Stimulated activated CD8-positive, alpha-beta memory T cell treated with anti-CD3 and anti-CD28 coated beads, Interleukin-4, amount 100 ng/mL, for 1 hour (primary cell): ENCODE results near the gene OR10H4.
"Not testable (repeated sequence)": the region's sequence is repeated elsewhere in the genome, so short reads cannot be mapped to it uniquely, and the experiment has no call there.

Experiments
- DNase-seq, 2 donors: peaks; one replicate each; pipeline ENCODE4 v3.0.0-alpha.2; 2020; ENCODE audit warnings: low read depth in 2 of 2, low spot score in 1 of 2

OR10H4 gene, protein sequence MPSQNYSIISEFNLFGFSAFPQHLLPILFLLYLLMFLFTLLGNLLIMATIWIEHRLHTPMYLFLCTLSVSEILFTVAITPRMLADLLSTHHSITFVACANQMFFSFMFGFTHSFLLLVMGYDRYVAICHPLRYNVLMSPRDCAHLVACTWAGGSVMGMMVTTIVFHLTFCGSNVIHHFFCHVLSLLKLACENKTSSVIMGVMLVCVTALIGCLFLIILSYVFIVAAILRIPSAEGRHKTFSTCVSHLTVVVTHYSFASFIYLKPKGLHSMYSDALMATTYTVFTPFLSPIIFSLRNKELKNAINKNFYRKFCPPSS

DNA sequence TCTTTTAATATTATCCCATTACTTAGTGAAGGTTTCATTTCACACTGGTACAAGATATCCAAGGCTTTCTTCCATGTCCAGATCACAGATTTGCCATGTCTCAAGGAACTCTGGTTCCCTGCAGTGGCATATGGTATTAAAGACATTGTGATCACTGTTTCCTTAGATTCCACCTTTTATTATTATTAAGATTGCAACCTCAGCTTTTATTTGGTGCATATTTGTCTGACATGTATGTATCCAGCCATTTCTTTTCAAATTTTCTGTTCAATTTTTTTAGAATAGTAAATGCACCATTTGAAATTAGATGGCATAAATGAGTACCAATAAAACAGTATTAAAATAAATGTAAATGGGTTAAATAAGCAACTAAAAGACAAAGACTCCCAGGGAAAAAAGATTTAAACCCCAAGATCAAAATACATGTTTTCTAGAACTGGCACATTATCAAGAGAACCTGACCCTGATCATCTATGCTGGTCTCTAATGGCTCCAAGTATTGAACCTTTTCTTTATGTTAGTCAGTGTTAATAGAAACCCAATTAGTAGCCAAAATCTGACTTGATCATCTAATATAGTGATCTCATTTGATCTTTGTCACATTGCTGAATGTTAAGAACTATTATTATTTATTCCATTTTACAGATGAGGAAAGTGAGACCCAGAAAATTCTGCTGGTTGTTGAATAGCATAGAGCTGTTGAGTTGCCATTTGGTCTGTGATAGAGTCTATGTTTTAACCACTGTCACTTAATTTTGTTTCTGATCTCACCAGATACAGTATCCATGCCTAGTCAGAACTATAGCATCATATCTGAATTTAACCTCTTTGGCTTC, at the start of gene OR10H4:
Gene OR10H4 (plus strand): TSS at position 786 of the 836 bp plus-strand sequence. CDS start 0 bp downstream, at position 786.
- no peak for DNase-seq

DNA sequence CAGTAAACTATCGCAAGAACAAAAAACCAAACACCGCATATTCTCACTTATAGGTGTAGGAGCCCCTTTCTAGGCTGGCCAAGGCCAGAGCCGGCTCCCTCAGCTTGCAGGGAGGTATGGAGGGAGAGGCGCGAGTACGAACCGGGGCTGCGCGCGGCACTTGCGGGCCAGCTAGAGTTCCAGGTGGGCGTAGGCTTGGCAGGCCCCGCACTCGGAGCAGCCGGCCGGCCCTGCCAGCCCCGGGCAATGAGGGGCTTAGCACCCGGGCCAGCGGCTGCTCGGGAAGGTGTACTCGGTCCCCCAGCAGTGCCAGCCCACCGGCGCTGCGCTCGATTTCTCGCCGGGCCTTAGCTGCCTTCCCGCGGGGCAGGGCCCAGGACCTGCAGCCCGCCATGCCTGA, 49.2 kb upstream of the OR10H4 start:
- not testable (repeated sequence) for DNase-seq

DNA sequence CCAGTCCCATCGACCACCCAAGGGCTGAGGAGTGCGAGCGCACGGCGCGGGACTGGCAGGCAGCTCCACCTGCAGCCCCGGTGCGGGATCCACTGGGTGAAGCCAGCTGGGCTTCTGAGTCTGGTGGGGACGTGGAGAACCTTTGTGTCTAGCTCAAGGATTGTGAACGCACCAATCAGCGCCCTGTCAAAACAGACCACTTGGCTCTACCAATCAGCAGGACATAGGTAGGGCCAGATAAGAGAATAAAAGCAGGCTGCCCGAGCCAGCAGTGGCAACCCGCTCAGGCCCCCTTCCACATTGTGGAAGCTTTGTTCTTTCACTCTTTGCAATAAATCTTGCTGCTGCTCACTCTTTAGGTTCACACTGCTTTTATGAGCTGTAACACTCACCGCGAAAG, 48.8 kb upstream of the OR10H4 start:
- not testable (repeated sequence) for DNase-seq

DNA sequence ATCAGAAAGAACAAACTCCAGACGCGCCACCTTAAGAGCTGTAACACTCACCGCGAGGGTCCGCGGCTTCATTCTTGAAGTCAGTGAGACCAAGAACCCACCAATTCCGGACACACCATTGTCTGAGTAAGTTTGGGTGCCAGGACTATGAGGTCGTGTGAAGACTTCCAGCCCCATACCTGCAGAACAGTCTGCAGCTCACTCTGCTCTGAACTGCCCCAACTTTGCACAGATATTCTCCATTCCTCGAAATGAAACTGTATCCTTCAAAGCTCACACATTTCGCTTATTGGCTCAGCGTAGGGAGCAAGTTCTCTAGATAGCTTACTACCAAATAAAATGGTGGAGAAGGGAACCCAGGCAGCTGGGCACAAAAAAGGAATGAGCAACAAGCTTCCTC, 48.3 kb upstream of the OR10H4 start:
- no peak for DNase-seq

DNA sequence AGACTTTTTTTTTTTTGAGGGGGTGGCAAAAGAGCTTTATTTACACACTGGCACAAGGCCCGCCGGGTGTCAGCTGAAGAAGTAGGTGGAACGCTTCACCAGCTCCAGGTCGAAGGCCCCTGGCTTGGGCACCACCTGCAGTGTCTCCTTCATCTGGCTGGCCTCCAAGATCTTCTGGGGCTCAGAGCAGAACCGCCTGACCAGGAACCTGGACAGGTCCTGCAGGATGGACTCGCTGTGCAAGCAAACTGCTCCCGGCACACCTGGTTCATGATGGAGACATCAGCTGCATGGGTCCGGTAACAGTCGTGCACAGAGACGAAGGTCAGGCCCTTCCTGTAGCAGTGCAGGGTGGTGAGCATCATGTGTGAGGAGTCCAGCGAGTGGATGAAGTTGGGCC, 46.6 kb upstream of the OR10H4 start:
- DNase-seq, result no peak

DNA sequence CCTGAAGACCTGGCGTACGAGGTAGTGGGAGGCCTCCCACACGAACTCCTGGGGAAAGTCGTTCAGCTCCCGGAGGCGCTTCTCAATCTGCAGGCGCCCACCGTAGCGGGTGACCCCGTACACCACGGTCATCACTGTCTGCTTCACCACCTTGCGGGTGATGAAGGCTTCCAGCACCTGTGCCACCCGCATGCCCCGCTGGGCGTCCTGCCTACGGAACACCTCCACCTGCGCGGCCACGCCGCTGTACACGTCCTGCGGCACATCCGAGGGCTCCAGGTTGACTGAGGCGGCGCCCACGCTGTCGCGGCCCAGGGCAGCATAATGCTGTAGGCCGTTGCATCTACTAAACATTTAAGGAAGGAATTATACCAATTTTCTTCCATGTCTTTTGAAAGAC, 45.9 kb upstream of the OR10H4 start:
- DNase-seq, result not testable (repeated sequence)

DNA sequence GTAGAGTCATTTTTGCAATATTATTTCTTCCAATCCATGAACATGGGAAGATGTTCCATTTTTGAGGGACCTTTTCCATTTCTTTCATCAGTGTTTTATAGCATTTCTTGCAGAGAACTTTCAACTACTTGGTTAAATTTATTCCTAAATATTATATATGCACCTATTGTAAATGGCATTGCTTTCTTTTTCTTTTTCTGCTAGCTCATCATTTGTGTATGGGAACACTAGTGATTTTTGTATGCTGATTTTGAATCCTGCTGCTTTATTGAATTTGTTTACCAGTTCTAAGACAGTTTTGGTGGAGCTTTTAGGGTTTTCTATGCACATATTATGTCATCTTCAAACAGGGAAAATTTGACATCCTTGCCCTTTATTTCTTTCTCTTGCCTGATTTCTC, 43.8 kb upstream of the OR10H4 start:
- no peak for DNase-seq

DNA sequence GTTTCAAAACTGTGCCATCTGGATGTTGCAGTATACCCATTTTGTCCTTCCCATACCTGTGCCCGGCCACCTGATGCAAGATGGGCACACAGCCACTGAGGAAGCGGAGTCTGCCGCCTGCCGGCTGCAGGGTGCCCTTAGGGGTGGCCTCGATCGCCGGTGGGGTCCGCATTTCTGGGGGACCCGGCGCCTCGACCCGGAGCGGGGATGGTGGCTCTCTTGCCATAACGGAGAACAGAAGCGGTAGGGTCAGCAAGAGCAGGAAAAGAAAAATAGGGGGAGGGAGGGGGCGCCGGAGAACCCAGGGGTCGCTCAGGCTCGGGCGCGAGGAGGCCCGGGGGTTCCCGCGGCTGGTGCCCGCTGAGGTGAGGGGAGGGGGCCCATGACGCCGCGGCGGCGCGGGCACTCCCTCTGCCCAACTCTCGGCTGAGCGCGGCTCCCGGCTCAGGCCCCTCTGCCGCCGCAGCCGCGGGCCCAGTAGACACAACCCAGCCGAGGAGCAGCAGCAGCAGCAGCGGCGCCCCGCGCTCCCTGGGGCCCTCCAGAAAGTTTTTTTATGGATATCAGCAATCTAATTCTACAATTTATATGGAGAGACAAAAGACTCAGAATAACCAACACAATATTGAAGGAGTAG, 37.1 kb upstream of the OR10H4 start:
- no peak for DNase-seq

DNA sequence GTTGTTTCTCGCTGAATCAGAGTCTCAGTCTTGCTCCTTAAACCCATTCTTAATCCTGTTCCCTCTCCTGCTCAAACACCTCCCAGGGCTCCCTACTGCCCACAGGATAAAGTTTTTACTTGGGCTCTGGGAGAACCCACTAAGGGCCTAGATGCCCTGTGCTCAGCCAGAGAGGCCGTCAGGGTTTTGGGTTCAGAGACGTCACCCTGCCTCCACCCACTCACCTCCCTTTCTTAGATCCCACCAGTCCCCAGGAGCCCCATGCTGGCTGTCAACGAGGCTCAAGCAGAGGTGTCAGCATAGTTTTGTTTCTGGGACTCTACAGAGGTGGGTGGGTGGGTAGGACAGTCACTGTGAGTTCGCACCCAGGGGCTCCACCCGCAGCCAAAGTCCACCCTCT, 35.4 kb upstream of the OR10H4 start:
- DNase-seq, result no peak

DNA sequence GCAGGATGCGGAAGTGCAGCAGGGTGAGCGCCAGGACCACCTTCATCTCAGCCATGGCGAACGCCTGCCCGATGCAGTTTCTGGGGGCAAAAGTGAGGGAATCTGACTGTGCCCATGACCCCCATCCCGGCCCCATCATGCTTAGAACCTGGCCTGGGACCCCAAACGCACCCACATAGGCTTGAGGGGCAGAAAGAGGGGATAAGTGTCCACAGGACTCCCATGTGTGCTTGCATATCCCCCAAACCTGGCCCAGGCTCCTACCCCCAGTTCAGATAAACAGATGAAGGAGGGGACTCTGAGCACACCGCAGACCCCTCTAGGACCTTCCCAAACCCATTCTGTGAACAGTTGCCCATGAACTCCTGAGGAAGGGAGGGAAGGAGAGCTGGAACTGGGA, 35.0 kb upstream of the OR10H4 start:
- no peak for DNase-seq

DNA sequence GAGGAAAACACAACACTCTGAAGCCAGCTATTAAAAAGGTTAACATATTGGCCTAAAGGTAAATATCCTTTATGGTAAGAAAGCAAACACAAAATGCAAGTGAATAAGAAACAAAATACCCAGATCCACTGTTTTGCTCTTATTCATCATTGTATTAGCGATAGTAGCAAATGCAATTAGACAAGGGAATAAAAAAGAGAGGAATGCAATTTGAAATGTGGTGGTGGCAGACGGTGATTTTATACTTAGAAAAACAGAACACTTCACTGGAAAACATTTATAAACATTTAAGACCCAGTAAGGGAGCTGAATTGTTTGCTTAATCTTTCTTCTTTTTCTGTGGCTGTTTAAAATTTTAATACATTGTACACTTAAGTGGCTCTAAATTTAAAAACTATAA, 33.7 kb upstream of the OR10H4 start:
- no peak for DNase-seq

DNA sequence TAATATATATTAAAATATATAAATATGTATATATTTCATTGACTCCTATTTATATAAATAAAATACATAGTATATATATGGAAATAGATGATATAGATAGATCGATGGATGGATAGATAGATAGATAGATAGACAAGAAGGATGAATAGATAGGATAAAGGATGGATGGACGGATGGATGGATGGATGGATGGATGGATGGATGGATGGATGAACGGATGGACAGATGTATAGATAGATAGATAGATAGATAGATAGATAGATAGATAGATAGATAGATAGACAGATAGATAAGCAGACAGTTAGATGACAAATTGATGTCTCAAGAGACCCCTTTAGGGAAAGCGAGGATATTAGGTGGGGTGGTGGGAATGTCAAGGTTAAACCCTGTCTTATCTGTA, 29.6 kb upstream of the OR10H4 start:
- no peak for DNase-seq

DNA sequence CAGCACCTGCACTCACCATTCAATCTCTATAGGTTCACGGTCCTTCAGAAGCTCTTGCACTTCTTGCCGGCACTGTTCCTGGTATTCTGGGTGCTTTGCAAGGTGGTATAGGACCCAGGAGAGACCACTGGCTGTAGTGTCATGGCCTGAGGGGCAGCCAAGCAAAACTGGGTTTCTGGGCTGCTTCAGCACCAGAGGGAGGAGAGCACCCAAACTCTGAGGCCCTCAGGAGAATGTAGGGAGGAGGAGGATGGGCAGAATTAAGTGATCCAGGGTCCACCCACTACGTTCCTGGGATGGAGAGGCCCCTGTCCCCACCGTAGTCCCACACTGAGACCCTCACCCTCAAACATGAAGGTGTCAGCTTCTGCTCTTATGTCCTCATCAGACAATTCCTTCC, 26.8 kb upstream of the OR10H4 start:
- DNase-seq, result no peak

DNA sequence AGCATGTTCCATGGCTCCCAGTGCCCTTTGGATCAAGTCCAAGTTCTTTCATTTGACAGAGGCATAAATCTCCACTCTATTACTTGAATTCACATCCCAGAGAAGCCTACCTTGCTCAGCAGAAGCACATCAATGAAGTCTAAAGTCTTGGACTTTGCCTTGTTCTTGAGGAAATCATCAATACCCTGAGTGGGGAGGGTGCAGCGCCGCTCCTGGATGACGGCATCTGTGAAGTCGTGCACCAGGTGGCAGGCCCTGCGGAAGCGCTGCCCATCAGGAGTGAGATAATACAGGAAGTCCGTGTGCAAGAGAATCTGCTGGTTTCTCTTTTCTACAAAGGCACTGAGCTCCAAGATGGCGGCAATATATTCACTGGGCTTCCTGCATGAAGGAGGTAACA, 25.1 kb upstream of the OR10H4 start:
- no peak for DNase-seq

DNA sequence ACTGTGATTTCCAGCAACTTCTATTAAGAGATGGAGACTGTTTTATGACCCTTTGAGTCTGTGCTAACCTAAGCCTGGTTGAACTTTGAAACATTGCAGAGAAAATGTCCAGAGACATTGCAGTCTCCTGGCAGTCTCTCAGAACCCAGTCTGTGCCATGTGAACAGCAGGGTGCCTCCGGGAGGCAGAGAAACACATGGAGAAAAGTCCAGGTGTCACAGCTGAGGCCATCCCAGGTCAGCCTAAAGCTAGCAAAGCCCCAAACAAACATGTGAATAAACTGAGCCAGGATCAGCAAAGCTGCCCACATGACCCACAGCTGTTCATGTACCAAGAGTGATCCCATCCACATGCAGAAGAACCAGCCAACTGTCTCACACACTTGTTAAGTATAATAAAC, 22.3 kb upstream of the OR10H4 start:
- DNase-seq, result no peak

DNA sequence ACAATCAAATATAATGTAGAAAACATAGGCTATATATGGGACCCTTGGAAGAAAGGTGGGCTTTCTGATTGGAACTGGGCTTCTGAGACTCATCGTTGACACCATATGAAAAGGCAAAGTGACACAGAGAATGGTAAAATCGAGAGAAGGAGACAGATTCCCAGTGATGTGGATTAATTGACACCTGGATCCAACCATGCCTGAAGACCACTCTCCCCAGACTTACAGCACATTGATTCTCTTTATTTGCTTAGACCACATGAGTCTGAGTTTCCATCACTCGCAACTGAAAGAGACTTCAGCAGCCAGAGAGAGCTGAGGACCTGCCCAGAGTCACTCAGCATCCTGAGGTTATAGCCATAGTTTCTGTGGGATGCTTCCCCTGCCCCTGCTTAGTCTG, 20.5 kb upstream of the OR10H4 start:
- DNase-seq, result no peak

DNA sequence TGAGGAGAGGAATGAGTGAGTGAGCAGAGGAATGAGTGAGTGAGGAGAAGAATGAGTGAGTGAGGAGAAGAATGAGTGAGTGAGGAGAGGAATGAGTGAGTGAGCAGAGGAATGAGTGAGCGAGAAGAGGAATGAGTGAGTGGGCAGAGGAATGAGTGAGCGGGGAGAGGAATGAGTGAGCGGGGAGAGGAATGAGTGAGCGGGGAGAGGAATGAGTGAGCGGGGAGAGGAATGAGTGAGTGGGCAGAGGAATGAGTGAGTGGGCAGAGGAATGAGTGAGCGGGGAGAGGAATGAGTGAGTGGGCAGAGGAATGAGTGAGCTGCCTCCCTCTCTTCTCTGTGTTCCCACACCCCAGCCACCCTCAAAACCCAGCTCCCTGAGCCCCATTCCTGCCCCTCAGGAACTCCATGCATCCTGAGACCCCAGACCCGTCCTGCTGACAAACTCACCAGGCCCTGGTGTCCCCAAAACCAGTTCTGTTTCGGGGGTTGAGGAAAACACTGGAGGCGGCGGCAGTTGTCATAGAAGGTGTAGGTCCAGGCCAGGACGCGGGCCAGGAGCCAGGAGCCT, 15.0 kb upstream of the OR10H4 start:
- DNase-seq, result not testable (repeated sequence)

DNA sequence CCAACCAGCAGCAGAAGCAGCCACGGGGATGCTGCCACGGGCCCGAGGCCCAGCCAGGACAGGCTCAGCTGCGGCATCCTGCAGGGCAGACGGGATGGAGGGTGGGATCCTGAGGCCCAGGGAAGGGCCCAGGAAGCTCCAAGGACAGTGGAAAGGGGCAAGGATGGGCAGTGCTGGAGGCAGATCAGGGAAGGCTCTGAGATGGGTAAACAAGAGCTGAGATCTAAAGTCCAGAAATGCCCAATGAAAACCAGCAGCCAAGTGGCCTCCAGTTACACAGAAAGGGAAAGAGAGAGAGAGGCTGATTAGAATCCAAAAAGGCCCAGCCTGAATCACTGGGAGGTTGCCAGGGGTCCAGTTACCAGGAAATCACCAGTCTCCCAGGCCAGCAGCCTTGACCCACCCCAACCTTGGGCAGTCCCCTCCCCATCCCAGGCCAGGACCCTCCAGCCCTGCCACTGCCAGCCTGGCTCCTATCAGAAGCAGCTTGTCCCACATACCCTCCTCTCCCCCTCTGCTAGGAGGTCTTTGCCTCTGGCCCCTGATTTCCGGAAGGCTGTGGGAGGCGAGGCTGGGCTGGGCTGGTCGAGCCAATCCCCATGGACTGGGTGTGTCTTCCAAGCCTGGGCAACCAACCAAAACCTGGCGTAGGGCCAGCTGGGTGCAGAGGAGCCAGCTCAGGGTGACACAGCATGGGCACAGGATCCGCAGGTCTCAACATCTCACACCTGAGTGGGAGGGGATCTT, 14.3 kb upstream of the OR10H4 start, which contains the start of gene CYP4F11:
Gene CYP4F11 (minus strand): TSS at position 198 of the 747 bp plus-strand sequence. CDS start 121 bp downstream, at position 77.
- no peak for DNase-seq

DNA sequence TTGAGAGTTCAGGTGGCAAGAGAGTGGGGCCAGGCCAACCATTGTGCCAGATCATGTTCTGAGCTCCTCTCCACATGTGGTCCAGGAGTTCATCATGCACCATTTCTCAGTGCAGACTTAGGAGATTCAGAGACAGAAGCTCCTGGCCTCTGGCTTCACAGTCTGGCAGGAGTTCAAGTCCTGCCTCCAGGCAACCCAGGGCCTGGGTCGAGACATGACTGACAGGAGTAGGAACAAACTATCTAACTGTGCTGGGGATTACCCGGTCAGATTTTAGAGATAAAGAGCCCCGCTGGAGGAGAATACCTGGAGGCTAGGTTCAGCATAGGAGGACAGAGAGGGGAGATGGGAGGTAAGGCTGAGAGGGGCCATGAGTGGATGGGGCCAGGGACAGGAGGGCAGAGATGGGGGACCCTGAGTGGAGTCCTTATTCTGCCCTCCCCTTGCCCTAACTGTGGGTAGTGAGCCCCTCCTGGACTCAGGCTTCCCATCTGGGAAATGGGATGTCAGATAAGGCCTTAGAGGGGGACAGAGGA, 13.6 kb upstream of the OR10H4 start:
- DNase-seq, result no peak

DNA sequence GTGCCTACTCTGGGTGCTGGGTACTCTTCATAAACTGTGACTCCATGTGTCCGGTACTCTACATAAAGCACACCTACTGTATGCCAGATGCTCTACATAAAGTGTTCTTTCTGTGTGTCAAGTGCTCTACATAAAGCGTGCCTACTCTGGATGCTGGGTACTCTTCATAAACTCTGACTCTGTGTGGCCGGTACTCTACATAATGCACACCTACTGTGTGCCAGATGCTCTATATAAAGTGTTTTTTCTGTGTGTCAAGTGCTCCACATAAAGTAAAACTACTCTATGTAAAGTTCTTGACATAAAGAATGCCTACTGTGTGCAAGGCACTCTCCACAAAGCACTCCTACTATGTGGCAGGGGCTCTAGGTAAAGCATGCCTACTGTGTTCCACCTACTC, 12.6 kb upstream of the OR10H4 start:
- DNase-seq, result no peak

DNA sequence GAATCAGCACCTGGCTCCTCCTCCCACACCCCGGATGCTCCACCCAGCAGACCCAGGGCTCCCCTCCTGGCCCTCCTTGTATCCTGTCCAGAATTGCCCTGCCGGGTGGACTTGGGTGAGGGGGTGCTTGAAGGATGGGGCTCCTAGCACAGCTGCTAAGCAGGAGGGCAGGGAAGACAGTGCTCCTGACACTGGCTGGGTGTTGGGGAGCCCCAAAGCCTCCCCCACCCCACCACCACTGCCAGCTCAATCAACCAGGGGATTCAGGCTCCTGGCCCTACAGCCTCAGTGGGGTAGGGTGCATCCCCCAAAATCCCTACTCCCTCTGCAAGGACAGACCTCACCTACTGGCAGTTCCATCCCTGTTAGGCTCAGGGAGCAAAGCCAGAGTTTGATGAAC, 11.9 kb upstream of the OR10H4 start:
- DNase-seq, result no peak
